ENCODE results near the gene EPHA2. TPM values are rescaled to one million over a fixed set of nuclear protein-coding genes. Genes with fewer than 3 reads are reported as not detected.

The EPHA2 gene
- total and polyA plus RNA-seq, 4 donors: 2.9 to 11.1 (median 6.8) TPM

DNA sequence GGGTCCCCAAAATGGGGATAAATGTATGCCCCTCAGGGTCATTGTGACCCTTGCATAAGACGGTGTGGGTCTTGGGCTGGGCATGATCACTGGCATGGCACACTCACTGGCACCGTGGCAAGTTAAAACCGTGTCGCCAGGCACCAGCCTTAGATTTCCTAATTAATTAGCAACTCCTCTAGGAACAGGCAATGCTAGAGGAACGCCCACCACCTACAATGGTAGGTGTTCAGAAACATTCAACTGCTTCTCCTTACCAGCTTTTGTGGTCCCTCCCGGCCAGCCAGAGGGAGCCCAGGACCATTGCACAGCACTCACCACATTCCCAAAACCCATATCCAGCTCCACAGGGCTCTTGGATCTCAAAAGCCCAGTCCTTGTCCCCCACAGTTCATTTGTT is 36.4 kb downstream of the EPHA2 start:
- 91% methylated on average over 6 of the region's 6 CpGs for WGBS
- TF ChIP-seq SP1 (IDR thresholded peaks at IDR 0.05) (no peak), JUND (IDR thresholded peaks at IDR 0.05) (no peak), EGR1 (IDR thresholded peaks at IDR 0.05; ENCODE audit: low read depth in 2 of 2) (no peak), TAF1 (conservative IDR thresholded peaks at IDR 0.05) (no peak), GABPA (IDR thresholded peaks at IDR 0.05 in 1 of 2, conservative IDR thresholded peaks at IDR 0.05 in 1 of 2) (no peak), HNF4G (IDR thresholded peaks at IDR 0.05) (no peak), YY1 (IDR thresholded peaks at IDR 0.05) (no peak), HNF4A (conservative IDR thresholded peaks at IDR 0.05) (no peak), RXRA (IDR thresholded peaks at IDR 0.05) (no peak), FOXA1 (IDR thresholded peaks at IDR 0.05) (no peak), FOXA2 (IDR thresholded peaks at IDR 0.05) (no peak), RAD21 (IDR thresholded peaks at IDR 0.05) (no peak), NR2F2 (IDR thresholded peaks at IDR 0.05) (no peak)
- TF ChIP-seq, protein P1, sequence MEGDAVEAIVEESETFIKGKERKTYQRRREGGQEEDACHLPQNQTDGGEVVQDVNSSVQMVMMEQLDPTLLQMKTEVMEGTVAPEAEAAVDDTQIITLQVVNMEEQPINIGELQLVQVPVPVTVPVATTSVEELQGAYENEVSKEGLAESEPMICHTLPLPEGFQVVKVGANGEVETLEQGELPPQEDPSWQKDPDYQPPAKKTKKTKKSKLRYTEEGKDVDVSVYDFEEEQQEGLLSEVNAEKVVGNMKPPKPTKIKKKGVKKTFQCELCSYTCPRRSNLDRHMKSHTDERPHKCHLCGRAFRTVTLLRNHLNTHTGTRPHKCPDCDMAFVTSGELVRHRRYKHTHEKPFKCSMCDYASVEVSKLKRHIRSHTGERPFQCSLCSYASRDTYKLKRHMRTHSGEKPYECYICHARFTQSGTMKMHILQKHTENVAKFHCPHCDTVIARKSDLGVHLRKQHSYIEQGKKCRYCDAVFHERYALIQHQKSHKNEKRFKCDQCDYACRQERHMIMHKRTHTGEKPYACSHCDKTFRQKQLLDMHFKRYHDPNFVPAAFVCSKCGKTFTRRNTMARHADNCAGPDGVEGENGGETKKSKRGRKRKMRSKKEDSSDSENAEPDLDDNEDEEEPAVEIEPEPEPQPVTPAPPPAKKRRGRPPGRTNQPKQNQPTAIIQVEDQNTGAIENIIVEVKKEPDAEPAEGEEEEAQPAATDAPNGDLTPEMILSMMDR (IDR thresholded peaks at IDR 0.05; ENCODE audit: low read depth, low read length, missing input control): no peak
- TF ChIP-seq, protein P2, sequence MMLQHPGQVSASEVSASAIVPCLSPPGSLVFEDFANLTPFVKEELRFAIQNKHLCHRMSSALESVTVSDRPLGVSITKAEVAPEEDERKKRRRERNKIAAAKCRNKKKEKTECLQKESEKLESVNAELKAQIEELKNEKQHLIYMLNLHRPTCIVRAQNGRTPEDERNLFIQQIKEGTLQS (IDR thresholded peaks at IDR 0.05): no peak
- TF ChIP-seq, protein P3, sequence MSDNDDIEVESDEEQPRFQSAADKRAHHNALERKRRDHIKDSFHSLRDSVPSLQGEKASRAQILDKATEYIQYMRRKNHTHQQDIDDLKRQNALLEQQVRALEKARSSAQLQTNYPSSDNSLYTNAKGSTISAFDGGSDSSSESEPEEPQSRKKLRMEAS (IDR thresholded peaks at IDR 0.05): no peak
- TF ChIP-seq, protein P4, sequence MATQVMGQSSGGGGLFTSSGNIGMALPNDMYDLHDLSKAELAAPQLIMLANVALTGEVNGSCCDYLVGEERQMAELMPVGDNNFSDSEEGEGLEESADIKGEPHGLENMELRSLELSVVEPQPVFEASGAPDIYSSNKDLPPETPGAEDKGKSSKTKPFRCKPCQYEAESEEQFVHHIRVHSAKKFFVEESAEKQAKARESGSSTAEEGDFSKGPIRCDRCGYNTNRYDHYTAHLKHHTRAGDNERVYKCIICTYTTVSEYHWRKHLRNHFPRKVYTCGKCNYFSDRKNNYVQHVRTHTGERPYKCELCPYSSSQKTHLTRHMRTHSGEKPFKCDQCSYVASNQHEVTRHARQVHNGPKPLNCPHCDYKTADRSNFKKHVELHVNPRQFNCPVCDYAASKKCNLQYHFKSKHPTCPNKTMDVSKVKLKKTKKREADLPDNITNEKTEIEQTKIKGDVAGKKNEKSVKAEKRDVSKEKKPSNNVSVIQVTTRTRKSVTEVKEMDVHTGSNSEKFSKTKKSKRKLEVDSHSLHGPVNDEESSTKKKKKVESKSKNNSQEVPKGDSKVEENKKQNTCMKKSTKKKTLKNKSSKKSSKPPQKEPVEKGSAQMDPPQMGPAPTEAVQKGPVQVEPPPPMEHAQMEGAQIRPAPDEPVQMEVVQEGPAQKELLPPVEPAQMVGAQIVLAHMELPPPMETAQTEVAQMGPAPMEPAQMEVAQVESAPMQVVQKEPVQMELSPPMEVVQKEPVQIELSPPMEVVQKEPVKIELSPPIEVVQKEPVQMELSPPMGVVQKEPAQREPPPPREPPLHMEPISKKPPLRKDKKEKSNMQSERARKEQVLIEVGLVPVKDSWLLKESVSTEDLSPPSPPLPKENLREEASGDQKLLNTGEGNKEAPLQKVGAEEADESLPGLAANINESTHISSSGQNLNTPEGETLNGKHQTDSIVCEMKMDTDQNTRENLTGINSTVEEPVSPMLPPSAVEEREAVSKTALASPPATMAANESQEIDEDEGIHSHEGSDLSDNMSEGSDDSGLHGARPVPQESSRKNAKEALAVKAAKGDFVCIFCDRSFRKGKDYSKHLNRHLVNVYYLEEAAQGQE (IDR thresholded peaks at IDR 0.05): no peak
- TF ChIP-seq, protein P5, sequence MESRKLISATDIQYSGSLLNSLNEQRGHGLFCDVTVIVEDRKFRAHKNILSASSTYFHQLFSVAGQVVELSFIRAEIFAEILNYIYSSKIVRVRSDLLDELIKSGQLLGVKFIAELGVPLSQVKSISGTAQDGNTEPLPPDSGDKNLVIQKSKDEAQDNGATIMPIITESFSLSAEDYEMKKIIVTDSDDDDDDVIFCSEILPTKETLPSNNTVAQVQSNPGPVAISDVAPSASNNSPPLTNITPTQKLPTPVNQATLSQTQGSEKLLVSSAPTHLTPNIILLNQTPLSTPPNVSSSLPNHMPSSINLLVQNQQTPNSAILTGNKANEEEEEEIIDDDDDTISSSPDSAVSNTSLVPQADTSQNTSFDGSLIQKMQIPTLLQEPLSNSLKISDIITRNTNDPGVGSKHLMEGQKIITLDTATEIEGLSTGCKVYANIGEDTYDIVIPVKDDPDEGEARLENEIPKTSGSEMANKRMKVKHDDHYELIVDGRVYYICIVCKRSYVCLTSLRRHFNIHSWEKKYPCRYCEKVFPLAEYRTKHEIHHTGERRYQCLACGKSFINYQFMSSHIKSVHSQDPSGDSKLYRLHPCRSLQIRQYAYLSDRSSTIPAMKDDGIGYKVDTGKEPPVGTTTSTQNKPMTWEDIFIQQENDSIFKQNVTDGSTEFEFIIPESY (IDR thresholded peaks at IDR 0.05): no peak
- no peaks in the 10 kb centered on the region for H3K27me3 ChIP-seq (ENCODE audit: control insufficient read depth in 4 of 4, insufficient read depth in 4 of 4, low read length in 3 of 4)

More for the DNA sequence above, 36.4 kb downstream of the EPHA2 start:
- peaks cover 0 to 3% (median 1%) of the 10 kb centered on the region in 4 donors for H3K36me3 ChIP-seq (ENCODE audit: control insufficient read depth in 4 of 4, insufficient read depth in 3 of 4, low read depth in 1 of 4, low read length in 3 of 4)
- H3K27ac ChIP-seq (ENCODE audit: low read depth in 1 of 2, low read length in 2 of 2): no peak overlapping the region
- peaks cover 5 to 29% (median 20%) of the 10 kb centered on the region in 4 donors for H3K4me1 ChIP-seq (ENCODE audit: control insufficient read depth in 4 of 4, insufficient read depth in 4 of 4, low read length in 3 of 4)
- no peak overlapping the region for H3K9ac ChIP-seq (ENCODE audit: low read depth in 1 of 2, low read length in 2 of 2)
- H3K9me3 ChIP-seq (ENCODE audit: control insufficient read depth in 4 of 4, low read length in 3 of 4): no peaks in the 10 kb centered on the region
- no peak overlapping the region for H3K4me3 ChIP-seq (ENCODE audit: low read depth in 1 of 3, low read length in 3 of 3)
- no peak for DNase-seq (ENCODE audit: low spot score)

All from liver (tissue), 9 donors.